ENCODE results near the gene EGFL7.

Gene EGFL7

GRCh38 chr9:136686794-136687711 lies 24.3 kb downstream of the EGFL7 start, which contains the start of gene AGPAT2 (continued):
- TF ChIP-seq REST (tag by site-specific recombination; IDR thresholded peaks at IDR 0.05) (no peak), ZNF223 (tag by site-specific recombination; IDR thresholded peaks at IDR 0.05) (no peak), ZNF48 (tag by site-specific recombination; IDR thresholded peaks at IDR 0.05) (no peak), ZNF302 (tag by site-specific recombination; IDR thresholded peaks at IDR 0.05; ENCODE audit: low read depth) (no peak), ZNF664 (tag by site-specific recombination; IDR thresholded peaks at IDR 0.05) (no peak), ZNF624 (tag by site-specific recombination; IDR thresholded peaks at IDR 0.05) (no peak), ZNF416 (tag by site-specific recombination; IDR thresholded peaks at IDR 0.05) (no peak), ZNF23 (tag by site-specific recombination; IDR thresholded peaks at IDR 0.05; ENCODE audit: borderline replicate concordance) (no peak), ZNF670 (tag by site-specific recombination; IDR thresholded peaks at IDR 0.05; ENCODE audit: low read depth) (no peak), ZSCAN30 (tag by site-specific recombination; IDR thresholded peaks at IDR 0.05) (peak; percentile 71; the same call in 1 of the 2 replicates), ZNF488 (tag by site-specific recombination; IDR thresholded peaks at IDR 0.05) (no peak), FEZF1 (tag by site-specific recombination; IDR thresholded peaks at IDR 0.05) (no peak), ZBTB48 (tag by site-specific recombination; IDR thresholded peaks at IDR 0.05) (peak; percentile 69; the same call in 1 of the 2 replicates), HOXA7 (CRISPR knock-in tag; IDR thresholded peaks at IDR 0.05; ENCODE audit: borderline replicate concordance) (no peak), ZNF394 (tag by site-specific recombination; IDR thresholded peaks at IDR 0.05; ENCODE audit: borderline replicate concordance) (no peak), PBX3 (CRISPR knock-in tag; IDR thresholded peaks at IDR 0.05) (no peak), ZNF184 (tag by site-specific recombination; IDR thresholded peaks at IDR 0.05) (no peak), ZNF335 (tag by site-specific recombination; conservative IDR thresholded peaks at IDR 0.05) (peak; percentile 62; the same call in 1 of the 2 replicates), SCRT1 (tag by site-specific recombination; IDR thresholded peaks at IDR 0.05; ENCODE audit: borderline replicate concordance) (no peak), KLF7 (tag by site-specific recombination; IDR thresholded peaks at IDR 0.05; ENCODE audit: borderline replicate concordance) (no peak), ZFP41 (tag by site-specific recombination; IDR thresholded peaks at IDR 0.05; ENCODE audit: borderline replicate concordance) (no peak), ZNF768 (tag by site-specific recombination; IDR thresholded peaks at IDR 0.05) (no peak), ZNF776 (tag by site-specific recombination; IDR thresholded peaks at IDR 0.05; ENCODE audit: borderline replicate concordance) (no peak), ZBTB11 (tag by site-specific recombination; conservative IDR thresholded peaks at IDR 0.05; ENCODE audit: low read depth) (peak; percentile 68), ZNF623 (tag by site-specific recombination; IDR thresholded peaks at IDR 0.05) (no peak), PRDM1 (tag by site-specific recombination; IDR thresholded peaks at IDR 0.05) (no peak), ZBTB10 (tag by site-specific recombination; IDR thresholded peaks at IDR 0.05) (peak; percentile 62), GLIS1 (tag by site-specific recombination; IDR thresholded peaks at IDR 0.05) (peak; percentile 81)

Measured in HEK293 (cell line).